GM19455 (cell line): ENCODE data around the gene TMEM175.

ENCODE experiments used
- ATAC-seq: cut with Tn5 transposase; IDR thresholded peaks from one replicate; pipeline ENCODE4 v1.9.1; 2021; ENCODE audit not compliant: unreplicated experiment

Gene TMEM175

GRCh38 chr4:958314-958665 is 26.0 kb downstream of the TMEM175 start:
- no peak for ATAC-seq

- ATAC-seq: no peak
Measured at GRCh38 chr4:958696-959337, 26.6 kb downstream of the TMEM175 start.

GRCh38 chr4:959338-960139 is 27.3 kb downstream of the TMEM175 start:
- ATAC-seq: no peak

- ATAC-seq: no peak
Measured at GRCh38 chr4:960140-960635, 27.9 kb downstream of the TMEM175 start.

- ATAC-seq: no peak
Measured at GRCh38 chr4:960636-961350, 28.5 kb downstream of the TMEM175 start.

- no peak for ATAC-seq
Measured at GRCh38 chr4:961351-962230, 29.3 kb downstream of the TMEM175 start.

- ATAC-seq: no peak
Measured at GRCh38 chr4:962231-963208, 30.3 kb downstream of the TMEM175 start.

- ATAC-seq: no peak
Measured at GRCh38 chr4:963276-964225, 31.3 kb downstream of the TMEM175 start.

- ATAC-seq: no peak
Measured at GRCh38 chr4:964346-965025, 32.2 kb downstream of the TMEM175 start.

- ATAC-seq: no peak
Measured at GRCh38 chr4:965048-965765, 32.9 kb downstream of the TMEM175 start.

GRCh38 chr4:965766-966134 is 33.5 kb downstream of the TMEM175 start:
- ATAC-seq: no peak

GRCh38 chr4:966266-967112 is 34.2 kb downstream of the TMEM175 start:
- no peak for ATAC-seq

GRCh38 chr4:967113-968104 is 35.1 kb downstream of the TMEM175 start:
- ATAC-seq: no peak

GRCh38 chr4:968221-968620 is 36.0 kb downstream of the TMEM175 start:
- no peak for ATAC-seq
